Spleen (tissue), 11 donors: ENCODE results near the gene SIAH2. TPM values are rescaled to one million over a fixed set of nuclear protein-coding genes. Genes with fewer than 3 reads are reported as not detected.
A peak's percentile ranks its signal among the peaks of the same experiment; 100 is the strongest.

Experiments
- DNase-seq: peaks from one replicate; pipeline ENCODE4 v3.0.0-alpha.2; 2020
- H3K27ac ChIP-seq, 8 donors: fragments of 200-600 bp; sonication (generic) in 7 of 8; 1 replicate in 4 of 8; 2 replicates in 4 of 8; pipeline versions ENCODE4 v1.5.0 to v1.8.0; 2016 to 2021; ENCODE audit warnings: inconsistent platforms in 4 of 8, mild to moderate bottlenecking in 4 of 8, moderate library complexity in 1 of 8
- H3K27me3 ChIP-seq, 7 donors: fragments of 200-600 bp; sonication (generic) in 6 of 7; replicated peaks in 1 of 7; 1 replicate in 4 of 7; 2 replicates in 3 of 7; pipeline versions ENCODE4 v1.5.0 to v1.8.0; 2016 to 2021; ENCODE audit warnings: inconsistent platforms in 3 of 7, mild to moderate bottlenecking in 1 of 7
- H3K36me3 ChIP-seq, 6 donors: fragments of 200-600 bp; sonication (generic) in 5 of 6; 1 replicate in 4 of 6; 2 replicates in 2 of 6; pipeline versions ENCODE4 v1.5.0 to v1.8.0; 2016 to 2021; ENCODE audit warnings: inconsistent platforms in 2 of 6
- H3K4me1 ChIP-seq, 6 donors: fragments of 200-600 bp; sonication (generic) in 5 of 6; 1 replicate in 3 of 6; 2 replicates in 3 of 6; pipeline versions ENCODE4 v1.5.0 to v1.8.0; 2016 to 2021; ENCODE audit warnings: inconsistent platforms in 3 of 6
- H3K4me3 ChIP-seq, 8 donors: fragments of 200-600 bp; sonication (generic) in 7 of 8; 1 replicate in 4 of 8; 2 replicates in 4 of 8; pipeline versions ENCODE4 v1.5.0 to v1.8.0; 2016 to 2021; ENCODE audit warnings: inconsistent platforms in 4 of 8, mild to moderate bottlenecking in 4 of 8, moderate library complexity in 2 of 8
- H3K9me3 ChIP-seq, 8 donors: fragments of 200-600 bp; sonication (generic) in 7 of 8; 1 replicate in 4 of 8; 2 replicates in 4 of 8; pipeline versions ENCODE4 v1.5.0 to v1.8.0; 2016 to 2021; ENCODE audit warnings: inconsistent platforms in 4 of 8
- CTCF ChIP-seq, 11 experiments: fragments of 200-600 bp in 7 of 11; fragments of 450-650 bp in 4 of 11; sonication (generic) in 4 of 11; IDR thresholded peaks in 8 of 11; conservative IDR thresholded peaks in 3 of 11; 1 replicate in 7 of 11; 2 replicates in 4 of 11; pipeline versions ENCODE4 v1.4.0 to v1.8.0; 2016 to 2021; ENCODE audit warnings: antibody characterized with exemption in 11 of 11, inconsistent platforms in 4 of 11, mild to moderate bottlenecking in 1 of 11
- POLR2A ChIP-seq, 3 donors: fragments of 450-650 bp; IDR thresholded peaks; one replicate each; pipeline ENCODE4 v1.5.1; 2017; ENCODE audit warnings: antibody characterized with exemption in 3 of 3, mild to moderate bottlenecking in 1 of 3
- POLR2AphosphoS5 ChIP-seq, 3 donors: sonication (generic); formaldehyde crosslinking; IDR thresholded peaks; one replicate each; pipeline ENCODE4 v1.5.1; 2017; ENCODE audit warnings: antibody characterized with exemption in 3 of 3
- WGBS, 5 donors: extraction: QIAGEN DNeasy Blood & Tissue Kit in 3 of 5; methylation state at CpG; one replicate each; pipeline versions ENCODE4 v1.1.5 to v1.1.7; 2013 to 2018; 5-methylcytosine and 5-hydroxymethylcytosine counted together
- intact Hi-C: fragments of 100-400 bp; cut with DNase I; formaldehyde crosslinking; loops from one replicate; pipeline ENCODE4 v1.15.0; 2023; ENCODE audit warnings: low total_unique reads
- polyA plus RNA-seq, 3 donors: library from polyadenylated mRNA; stranded (reverse); fragments of 200-250 nt; gene quantifications; one replicate each; pipeline ENCODE4 v1.2.1, GENCODE V29; 2013
- total RNA-seq, 7 donors: library from RNA; depleted of rRNA in 3 of 7; stranded (reverse); fragments of >200 nt in 3 of 7; fragmentation: NEBNext Ultra II Directional in 4 of 7; extraction: Animal tissue kit (Norgen Biotek cat#: 25700) in 4 of 7; gene quantifications; one replicate each; pipeline versions ENCODE4 v1.1.0 to v1.2.1, GENCODE V29; 2016 to 2021
- donor health status: healthy with polysubstance abuse.
- donor health status: DM: no; HTN: no; CAD: no; lungs with moderate emphysema.
- donor health status: DM: no; HTN: no; CAD: no.
- donor health status: Bipolar disorder and iron deficiency.
- donor health status: healthy.
- donor health status: DM: no; HTN: no; CAD: no.
- donor health status: DM: yes; HTN: yes; CAD: no.

Gene SIAH2
- total and polyA plus RNA-seq, 10 donors = 13.6 to 71.3 (median 27.4) TPM

- Histone ChIP-seq H3K36me3 (peaks cover 0 to 32% (median 15%) of the 10 kb centered on the region in 6 donors), H3K4me3 (no peak overlapping the region), H3K4me1 (peaks cover 4 to 99% (median 68%) of the 10 kb centered on the region in 6 donors), H3K27ac (peak overlapping the region in 2 of 8 donors; percentile 34 to 54), H3K9me3 (no peaks in the 10 kb centered on the region), H3K27me3 (no peaks in the 10 kb centered on the region)
- 41 to 76% (median 50%) methylated on average over 1 of the region's 1 CpG for WGBS, 5 donors
- intact Hi-C loops = no loop called here
- DNase-seq = no peak
- TF ChIP-seq POLR2A (IDR thresholded peaks at IDR 0.05) (no peak), CTCF (IDR thresholded peaks at IDR 0.05 in 8 of 11, conservative IDR thresholded peaks at IDR 0.05 in 3 of 11) (no peak)
These were observed 18.1 kb downstream of the SIAH2 start for GRCh38 chr3:150744919-150745211.

GRCh38 chr3:150744041-150744918 lies 18.7 kb downstream of the SIAH2 start:
- Histone ChIP-seq H3K27ac (peak overlapping the region in 3 of 8 donors; percentile 1 to 54 (median 34)), H3K27me3 (no peaks in the 10 kb centered on the region), H3K4me3 (no peak overlapping the region), H3K9me3 (no peaks in the 10 kb centered on the region), H3K4me1 (peaks cover 8 to 99% (median 71%) of the 10 kb centered on the region in 6 donors), H3K36me3 (peaks cover 0 to 32% (median 15%) of the 10 kb centered on the region in 6 donors)
- DNase-seq = no peak
- no peak for TF ChIP-seq CTCF (IDR thresholded peaks at IDR 0.05 in 8 of 11, conservative IDR thresholded peaks at IDR 0.05 in 3 of 11)
- no peak for TF ChIP-seq POLR2A (IDR thresholded peaks at IDR 0.05)
- no peak for TF ChIP-seq POLR2AphosphoS5 (IDR thresholded peaks at IDR 0.05)
- intact Hi-C loops = no loop called here
- WGBS, 5 donors = 75 to 89% (median 83%) methylated on average over 8 of the region's 8 CpGs

- Histone ChIP-seq H3K4me1 (peaks cover 8 to 99% (median 71%) of the 10 kb centered on the region in 6 donors), H3K27ac (peak overlapping the region in 3 of 8 donors; percentile 1 to 54 (median 14)), H3K27me3 (no peaks in the 10 kb centered on the region), H3K9me3 (no peaks in the 10 kb centered on the region), H3K4me3 (no peak overlapping the region), H3K36me3 (peaks cover 0 to 32% (median 15%) of the 10 kb centered on the region in 6 donors)
- no peak for TF ChIP-seq POLR2A (IDR thresholded peaks at IDR 0.05)
- TF ChIP-seq POLR2AphosphoS5 (IDR thresholded peaks at IDR 0.05) = no peak
- TF ChIP-seq CTCF (IDR thresholded peaks at IDR 0.05 in 8 of 11, conservative IDR thresholded peaks at IDR 0.05 in 3 of 11) = no peak
- intact Hi-C loops = no loop called here
- DNase-seq = no peak
- 37 to 74% (median 51%) methylated on average over 2 of the region's 2 CpGs for WGBS, 5 donors
These were observed 19.5 kb downstream of the SIAH2 start for GRCh38 chr3:150743508-150743907.

GRCh38 chr3:150742679-150743078 lies 20.3 kb downstream of the SIAH2 start:
- intact Hi-C loops = no loop called here
- no peak for DNase-seq
- peaks cover 0 to 32% (median 15%) of the 10 kb centered on the region in 6 donors for H3K36me3 ChIP-seq
- no peak overlapping the region for H3K4me3 ChIP-seq
- 67 to 85% (median 80%) methylated on average over 4 of the region's 4 CpGs for WGBS, 5 donors
- peaks cover 12 to 99% (median 71%) of the 10 kb centered on the region in 6 donors for H3K4me1 ChIP-seq
- no peaks in the 10 kb centered on the region for H3K27me3 ChIP-seq
- no peaks in the 10 kb centered on the region for H3K9me3 ChIP-seq
- TF ChIP-seq CTCF (IDR thresholded peaks at IDR 0.05 in 8 of 11, conservative IDR thresholded peaks at IDR 0.05 in 3 of 11) (no peak), POLR2AphosphoS5 (IDR thresholded peaks at IDR 0.05) (no peak), POLR2A (IDR thresholded peaks at IDR 0.05) (no peak)
- peak overlapping the region in 1 of 8 donors; percentile 15 for H3K27ac ChIP-seq
